Measurements from ENCODE around the gene H3-3A. TPM values are rescaled to one million over a fixed set of nuclear protein-coding genes. Genes with fewer than 3 reads are reported as not detected.

The H3-3A gene
- total RNA-seq, 1 donor from 2014 or later = 600 TPM

- H3K36me3 Mint-ChIP-seq (ENCODE audit: low read depth) = no peaks in the 10 kb centered on the region
- POLR2A ChIA-PET = no interaction called here
- DNase-seq = no peak
- no peak for TF ChIP-seq CTCF (IDR thresholded peaks at IDR 0.05)
- CTCF ChIA-PET = no interaction called here
- no peak for ATAC-seq (ENCODE audit: low read depth)
- H3K9me3 Mint-ChIP-seq = no peaks in the 10 kb centered on the region
- H3K27ac Mint-ChIP-seq = no peak overlapping the region
- peaks cover 9% of the 10 kb centered on the region for H3K4me1 Mint-ChIP-seq
- H3K4me3 Mint-ChIP-seq = no peak overlapping the region
- no peaks in the 10 kb centered on the region for H3K27me3 Mint-ChIP-seq
- intact Hi-C loops (cut with micrococcal nuclease) = no loop called here
These were observed 23.9 kb upstream of the H3-3A start for GRCh38 chr1:226038661-226039060.

- CTCF ChIA-PET = interaction anchor here (0.7 to 0.8 kb wide), 2 partner anchors 13 to 14 kb away, joined by 3 to 4 read pairs; no protein-coding TSS in a partner anchor
- no peak overlapping the region for H3K27ac Mint-ChIP-seq
- no peaks in the 10 kb centered on the region for H3K27me3 Mint-ChIP-seq
- peaks cover 2% of the 10 kb centered on the region for H3K4me1 Mint-ChIP-seq
- no peak for TF ChIP-seq CTCF (IDR thresholded peaks at IDR 0.05)
- ATAC-seq (ENCODE audit: low read depth) (no peak), DNase-seq (no peak)
- peaks cover 3% of the 10 kb centered on the region for H3K36me3 Mint-ChIP-seq (ENCODE audit: low read depth)
- intact Hi-C loops (cut with micrococcal nuclease) = no loop called here
- H3K4me3 Mint-ChIP-seq = no peak overlapping the region
- H3K9me3 Mint-ChIP-seq = no peaks in the 10 kb centered on the region
- POLR2A ChIA-PET = interaction anchor here (1.3 kb wide), 1 partner anchor 42 kb away, joined by 4 read pairs; the partner anchor contains the start of gene SDE2
These were observed 21.1 kb upstream of the H3-3A start for GRCh38 chr1:226041419-226041818.

GRCh38 chr1:226044514-226045101, 17.9 kb upstream of the H3-3A start:
- Mint-ChIP-seq H3K36me3 (ENCODE audit: low read depth) (peaks cover 6% of the 10 kb centered on the region), H3K4me3 (no peak overlapping the region), H3K27me3 (no peaks in the 10 kb centered on the region), H3K9me3 (no peaks in the 10 kb centered on the region), H3K4me1 (peaks cover 2% of the 10 kb centered on the region), H3K27ac (no peak overlapping the region)
- no peak for TF ChIP-seq CTCF (IDR thresholded peaks at IDR 0.05)
- DNase-seq (no peak), ATAC-seq (ENCODE audit: low read depth) (no peak)
- intact Hi-C loops (cut with micrococcal nuclease) = no loop called here
- POLR2A ChIA-PET = no interaction called here
- CTCF ChIA-PET = no interaction called here

GRCh38 chr1:226046240-226046639, 16.3 kb upstream of the H3-3A start:
- H3K9me3 Mint-ChIP-seq = no peaks in the 10 kb centered on the region
- no peaks in the 10 kb centered on the region for H3K27me3 Mint-ChIP-seq
- peaks cover 2% of the 10 kb centered on the region for H3K4me1 Mint-ChIP-seq
- intact Hi-C loops (cut with micrococcal nuclease) = no loop called here
- H3K4me3 Mint-ChIP-seq = no peak overlapping the region
- H3K27ac Mint-ChIP-seq = no peak overlapping the region
- POLR2A ChIA-PET = no interaction called here
- no peak for TF ChIP-seq CTCF (IDR thresholded peaks at IDR 0.05)
- DNase-seq (no peak), ATAC-seq (ENCODE audit: low read depth) (no peak)
- peaks cover 13% of the 10 kb centered on the region for H3K36me3 Mint-ChIP-seq (ENCODE audit: low read depth)
- CTCF ChIA-PET = no interaction called here

- POLR2A ChIA-PET = interaction anchor here (0.5 kb wide), 1 partner anchor 23 kb away, joined by 4 read pairs; no protein-coding TSS in a partner anchor
- intact Hi-C loops (cut with micrococcal nuclease) = no loop called here
- no peak for ATAC-seq (ENCODE audit: low read depth)
- Mint-ChIP-seq H3K36me3 (ENCODE audit: low read depth) (peaks cover 16% of the 10 kb centered on the region), H3K27ac (no peak overlapping the region), H3K9me3 (no peaks in the 10 kb centered on the region), H3K27me3 (no peaks in the 10 kb centered on the region), H3K4me3 (no peak overlapping the region), H3K4me1 (peaks cover 2% of the 10 kb centered on the region)
- CTCF ChIA-PET = no interaction called here
- TF ChIP-seq CTCF (IDR thresholded peaks at IDR 0.05) = no peak
- no peak for DNase-seq
These were observed 15.0 kb upstream of the H3-3A start for GRCh38 chr1:226047495-226047894.
